GM21381 (cell line): ENCODE results near the gene DDX10.
A peak's percentile ranks its signal among the peaks of the same experiment; 100 is the strongest.
"Not testable (repeated sequence)": the region's sequence is repeated elsewhere in the genome, so short reads cannot be mapped to it uniquely, and the experiment has no call there.

ENCODE experiments used
- ATAC-seq: cut with Tn5 transposase; IDR thresholded peaks from one replicate; pipeline ENCODE4 v1.9.1; 2021; ENCODE audit warnings: mild to moderate bottlenecking, moderate library complexity; ENCODE audit not compliant: unreplicated experiment

The DDX10 gene

GRCh38 chr11:108664730-108665525 lies at the start of gene DDX10:
TSS of gene DDX10 (plus strand) at chr11:108665069. CDS start at chr11:108665154, 85 bp downstream.
- peak; percentile 86 for ATAC-seq

DNA sequence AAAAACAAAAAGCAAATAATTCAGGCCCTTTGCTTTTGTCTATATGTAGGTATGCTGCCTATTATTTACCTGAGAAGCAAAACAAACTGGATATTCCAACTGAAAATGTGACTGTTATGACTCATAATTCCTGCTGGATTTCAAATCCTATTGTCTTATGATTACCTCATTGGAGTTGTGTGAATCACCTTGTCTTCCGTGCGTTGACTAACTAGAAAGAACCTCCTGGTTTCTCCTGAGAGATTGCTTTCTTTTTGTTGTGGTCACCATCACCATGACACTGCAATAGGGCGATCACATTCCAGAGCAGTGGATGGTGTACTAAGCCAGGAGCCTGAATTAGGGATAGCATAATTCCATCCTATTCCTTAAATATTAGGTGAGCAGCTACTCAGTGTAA lies 48.3 kb upstream of the DDX10 start:
- ATAC-seq: no peak

DNA sequence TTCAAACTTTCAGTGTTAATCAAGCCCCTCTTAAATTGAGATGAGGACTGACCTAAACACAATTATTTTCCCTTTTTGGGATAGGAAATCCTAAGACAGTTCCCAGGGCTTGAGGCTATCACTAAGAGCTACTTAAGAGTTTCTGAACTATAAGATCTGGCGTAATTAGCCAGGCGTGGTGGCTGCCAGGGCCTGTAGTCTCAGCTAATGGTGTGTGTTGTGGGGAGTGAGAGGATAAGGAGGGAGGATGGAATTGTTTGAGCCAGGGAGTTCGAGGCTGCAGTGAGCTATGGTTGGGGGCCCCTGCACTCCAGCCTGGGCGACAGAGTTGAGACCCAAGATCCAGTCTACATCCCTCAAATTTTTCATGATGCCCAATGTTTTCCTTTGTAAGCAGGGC lies 47.8 kb upstream of the DDX10 start:
- ATAC-seq: no peak

GRCh38 chr11:108618529-108618928 lies 46.3 kb upstream of the DDX10 start:
- no peak for ATAC-seq

GRCh38 chr11:108620958-108621772 lies 43.7 kb upstream of the DDX10 start:
- peak; percentile 92 for ATAC-seq

DNA sequence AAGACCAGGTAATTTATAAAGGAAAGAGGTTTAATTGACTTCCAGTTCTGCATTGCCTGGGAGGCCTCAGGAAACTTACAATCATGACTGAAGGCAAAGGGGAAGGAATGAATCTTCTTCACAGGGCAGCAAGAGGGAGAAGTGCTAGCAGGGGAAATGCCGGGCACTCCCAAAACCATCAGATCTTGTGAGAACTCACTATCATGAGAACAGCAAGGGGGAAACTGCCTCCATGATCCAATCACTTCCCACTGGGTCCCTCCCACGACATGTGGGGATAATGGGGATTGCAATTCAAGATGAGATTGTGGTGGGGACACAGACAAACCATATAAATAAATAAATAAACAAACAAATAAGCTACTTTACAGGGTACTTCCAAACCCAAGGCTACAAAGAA lies 42.5 kb upstream of the DDX10 start:
- no peak for ATAC-seq

- no peak for ATAC-seq
These were observed 40.5 kb upstream of the DDX10 start for GRCh38 chr11:108624196-108624925.

- ATAC-seq: no peak
These were observed 36.5 kb upstream of the DDX10 start for GRCh38 chr11:108628326-108628725.

DNA sequence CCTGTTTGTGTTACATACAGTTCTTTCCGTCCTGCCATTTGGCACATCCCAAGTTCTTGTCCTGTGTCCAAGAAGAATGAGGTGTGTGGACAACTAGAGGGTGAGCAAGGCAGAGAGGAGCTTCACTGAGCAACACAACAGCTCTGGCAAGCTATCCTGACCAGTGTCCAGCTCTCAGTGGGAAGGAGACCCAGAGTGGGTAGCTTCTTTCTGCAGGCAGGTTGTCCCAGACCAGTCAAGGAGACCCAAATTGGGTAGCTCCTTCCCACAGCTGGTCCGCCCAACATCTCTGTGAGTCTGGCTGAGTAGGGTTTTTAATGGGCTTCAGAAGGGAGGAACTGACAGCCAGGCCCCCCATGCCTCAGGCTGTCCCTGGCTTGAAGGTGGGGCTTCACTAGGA lies 36.1 kb upstream of the DDX10 start:
- ATAC-seq: no peak

DNA sequence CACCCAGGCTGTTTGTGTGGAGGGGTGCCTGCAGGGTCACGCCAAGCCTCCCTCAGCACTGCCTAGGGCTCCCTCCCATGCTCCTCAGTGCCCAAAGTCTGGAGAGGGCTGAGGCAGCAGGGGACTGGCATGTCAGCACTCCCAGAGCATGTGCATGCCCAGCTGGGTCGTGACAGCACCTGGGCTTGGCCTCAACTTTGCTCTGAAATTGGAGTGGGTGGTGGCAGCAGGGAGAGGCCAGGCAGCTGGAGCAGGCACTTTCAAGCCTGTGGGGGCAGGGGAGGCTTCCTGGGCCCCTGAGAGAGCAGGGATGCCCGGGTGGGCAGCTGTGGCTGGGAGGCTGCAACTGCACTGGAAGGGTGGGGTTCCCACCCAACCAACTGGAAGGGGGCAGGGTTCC lies 35.6 kb upstream of the DDX10 start:
- no peak for ATAC-seq

DNA sequence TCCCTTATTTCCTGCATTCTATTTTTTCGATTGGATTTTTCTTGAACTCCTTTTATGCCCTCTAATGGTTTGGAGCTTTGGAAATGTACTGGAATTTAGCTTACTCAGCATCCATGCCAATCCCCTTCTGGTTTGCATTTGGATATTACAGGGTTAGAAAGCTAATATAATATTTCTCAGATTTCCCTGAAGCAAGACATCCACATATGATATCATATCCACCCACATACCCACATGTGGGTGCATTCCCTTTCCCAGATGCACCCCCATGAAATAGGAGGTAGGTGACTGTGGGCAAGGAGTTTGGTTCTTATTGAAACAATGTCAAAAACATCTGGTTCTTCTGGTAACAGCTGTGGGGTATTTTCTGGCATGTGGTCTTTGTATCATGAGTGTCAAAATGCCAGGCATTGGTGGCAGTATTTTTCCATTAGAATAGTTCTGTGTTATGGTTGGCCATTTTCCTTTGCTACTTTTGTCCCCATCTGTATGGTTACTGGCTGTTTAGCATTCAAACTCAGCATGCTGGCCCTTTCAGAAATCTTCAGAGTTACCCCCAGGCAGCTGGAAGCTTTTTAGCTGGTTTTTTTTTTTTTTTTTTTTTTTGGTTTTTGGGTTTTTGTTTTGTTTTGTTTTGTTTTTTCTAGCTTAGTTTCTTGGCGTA lies 32.7 kb upstream of the DDX10 start:
- no peak for ATAC-seq

- ATAC-seq: no peak
These were observed 29.8 kb upstream of the DDX10 start for GRCh38 chr11:108635106-108635505.

GRCh38 chr11:108636222-108636621 lies 28.6 kb upstream of the DDX10 start:
- ATAC-seq: no peak

- no peak for ATAC-seq
These were observed 25.7 kb upstream of the DDX10 start for GRCh38 chr11:108639146-108639545.

DNA sequence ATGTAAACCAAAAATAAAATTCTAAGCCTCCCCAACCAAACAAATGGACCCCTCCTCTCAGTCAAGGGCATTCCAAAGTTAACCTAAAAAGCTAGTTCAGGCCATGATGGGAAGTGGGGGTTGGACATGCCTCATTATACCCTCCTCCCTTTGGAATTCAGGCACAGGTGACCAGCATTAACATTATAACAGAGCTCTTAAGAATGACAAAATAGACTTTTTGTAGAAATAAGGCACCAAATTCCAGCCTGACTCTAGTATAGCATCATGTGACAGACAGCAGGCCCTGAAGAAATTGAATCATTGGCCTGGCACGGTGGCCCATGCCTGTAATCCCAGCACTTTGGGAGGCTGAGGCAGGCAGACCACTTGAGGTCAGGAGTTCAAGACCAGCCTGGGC lies 23.1 kb upstream of the DDX10 start:
- not testable (repeated sequence) for ATAC-seq

GRCh38 chr11:108643974-108644373 lies 20.9 kb upstream of the DDX10 start:
- no peak for ATAC-seq

DNA sequence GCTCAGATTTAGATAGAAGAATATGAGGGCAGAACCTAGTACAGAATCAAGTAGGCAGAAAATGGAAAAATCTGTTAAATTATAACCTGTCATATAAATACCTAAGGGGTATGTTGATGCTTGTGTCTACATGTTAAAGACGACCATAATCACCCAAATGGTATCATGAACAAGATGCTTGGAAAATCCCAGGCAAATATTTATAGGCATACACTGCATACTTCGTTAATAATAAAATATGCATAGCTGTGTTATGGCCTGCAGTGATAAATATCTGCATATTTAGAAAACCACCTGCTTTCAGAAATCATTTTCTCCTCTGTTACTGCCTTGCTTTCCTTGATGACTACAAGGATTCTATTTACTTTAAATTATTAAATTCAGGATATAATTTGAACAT lies 18.9 kb upstream of the DDX10 start:
- ATAC-seq: no peak

DNA sequence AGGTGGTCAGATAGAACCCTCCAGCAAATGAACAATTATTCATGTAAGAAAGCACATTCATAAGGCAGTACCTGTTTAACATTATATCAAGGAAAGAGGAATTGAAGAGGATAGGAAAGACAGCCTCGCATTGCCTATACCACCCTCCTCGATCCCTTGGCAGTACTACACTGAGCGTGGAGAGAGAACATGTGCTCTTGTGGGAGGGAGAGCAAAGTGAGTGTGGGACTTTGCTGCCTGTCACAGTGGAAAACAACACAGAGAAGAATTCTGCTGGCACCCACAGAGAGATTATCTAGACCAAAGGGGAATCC lies 17.5 kb upstream of the DDX10 start:
- no peak for ATAC-seq

- ATAC-seq: peak; percentile 95
These were observed 17.0 kb upstream of the DDX10 start for GRCh38 chr11:108647701-108648527.

GRCh38 chr11:108648528-108648885 lies 16.4 kb upstream of the DDX10 start:
- no peak for ATAC-seq
